A673 (cell line): ENCODE data around the gene SSBP2.

Experiments
- CTCF ChIP-seq: fragments of 300-800, 200-600 bp; sonication (generic); conservative IDR thresholded peaks from 2 replicates; pipeline ENCODE4 v1.5.1; 2017; ENCODE audit warnings: low read depth, mild to moderate bottlenecking, antibody characterized with exemption, low read length, moderate library complexity, mixed read lengths
- EZH2 ChIP-seq: fragments of 200-600 bp; sonication (generic); IDR thresholded peaks from 2 replicates; pipeline ENCODE4 v1.6.1; 2017; ENCODE audit warnings: borderline replicate concordance, low read depth, mild to moderate bottlenecking, mixed read lengths, antibody characterized with exemption, low read length; ENCODE audit not compliant: poor library complexity, severe bottlenecking

- no peak for TF ChIP-seq CTCF
- TF ChIP-seq EZH2: no peak
Measured at GRCh38 chr5:81488862-81489261, 262.0 kb downstream of the SSBP2 start.
